Measurements from ENCODE around the gene DTNB. TPM values are rescaled to one million over a fixed set of nuclear protein-coding genes. Genes with fewer than 3 reads are reported as not detected.

DTNB gene
- total RNA-seq, 4 donors from 2014 or later, result 12.4 to 28.8 (median 14.9) TPM

DNA sequence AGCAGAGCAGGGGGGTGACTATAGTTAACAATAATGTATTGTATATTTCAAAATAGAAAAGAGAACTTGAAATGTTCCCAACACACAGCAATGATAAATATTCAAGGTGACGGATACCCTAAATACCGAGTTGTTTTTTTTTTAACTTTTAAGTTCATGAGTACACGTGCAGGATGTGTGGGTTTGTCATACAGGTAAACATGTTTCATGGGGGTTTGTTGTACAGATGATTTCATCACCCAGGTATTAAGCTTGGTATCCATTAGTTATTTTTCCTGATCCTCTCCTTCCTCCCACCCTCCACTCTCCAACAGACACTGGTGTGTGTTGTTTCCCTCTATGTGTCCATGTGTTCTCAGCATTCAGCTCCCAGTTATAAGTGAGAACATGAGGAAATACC lies 167.2 kb downstream of the DTNB start:
- no peaks in the 10 kb centered on the region for H3K36me3 ChIP-seq
- DNase-seq, result no peak
- TF ChIP-seq CTCF (IDR thresholded peaks at IDR 0.05) (no peak), POLR2A (IDR thresholded peaks at IDR 0.05) (no peak)
- H3K4me1 ChIP-seq, result no peaks in the 10 kb centered on the region
- no peak overlapping the region for H3K27ac ChIP-seq
- no peaks in the 10 kb centered on the region for H3K27me3 ChIP-seq
- H3K4me3 ChIP-seq, result no peak overlapping the region
- intact Hi-C loops (cut with DNase I; ENCODE audit: low total_unique reads), result no loop called here
- no peaks in the 10 kb centered on the region for H3K9me3 ChIP-seq

GRCh38 chr2:25505622-25506021 lies 167.8 kb downstream of the DTNB start:
- Histone ChIP-seq H3K27me3 (no peaks in the 10 kb centered on the region), H3K4me3 (no peak overlapping the region), H3K4me1 (no peaks in the 10 kb centered on the region), H3K27ac (no peak overlapping the region), H3K9me3 (no peaks in the 10 kb centered on the region), H3K36me3 (no peaks in the 10 kb centered on the region)
- DNase-seq, result no peak
- intact Hi-C loops (cut with DNase I; ENCODE audit: low total_unique reads), result no loop called here
- TF ChIP-seq POLR2A (IDR thresholded peaks at IDR 0.05) (no peak), CTCF (IDR thresholded peaks at IDR 0.05) (no peak)

DNA sequence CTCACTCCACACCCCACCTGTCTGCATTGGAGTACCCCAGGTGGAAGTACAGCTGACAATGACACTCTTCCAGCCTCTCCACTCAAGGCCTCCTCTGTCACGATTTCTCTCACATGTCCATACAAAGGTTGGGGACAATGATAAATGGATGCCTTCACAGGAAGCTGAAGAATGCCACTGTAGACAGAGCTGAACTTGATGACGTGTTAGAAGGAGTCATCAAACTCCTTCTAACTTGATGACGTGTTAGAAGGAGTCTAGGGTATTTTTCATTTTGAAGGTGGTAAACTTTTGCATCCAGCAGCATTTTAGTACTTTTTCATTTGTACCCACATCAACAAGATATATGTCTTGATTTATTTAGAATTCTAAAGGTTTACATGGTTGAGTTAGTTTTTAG lies 168.2 kb downstream of the DTNB start:
- Histone ChIP-seq H3K9me3 (no peaks in the 10 kb centered on the region), H3K27me3 (no peaks in the 10 kb centered on the region), H3K4me1 (no peaks in the 10 kb centered on the region), H3K36me3 (no peaks in the 10 kb centered on the region), H3K4me3 (no peak overlapping the region), H3K27ac (no peak overlapping the region)
- intact Hi-C loops (cut with DNase I; ENCODE audit: low total_unique reads), result no loop called here
- DNase-seq, result no peak
- TF ChIP-seq POLR2A (IDR thresholded peaks at IDR 0.05) (no peak), CTCF (IDR thresholded peaks at IDR 0.05) (no peak)

DNA sequence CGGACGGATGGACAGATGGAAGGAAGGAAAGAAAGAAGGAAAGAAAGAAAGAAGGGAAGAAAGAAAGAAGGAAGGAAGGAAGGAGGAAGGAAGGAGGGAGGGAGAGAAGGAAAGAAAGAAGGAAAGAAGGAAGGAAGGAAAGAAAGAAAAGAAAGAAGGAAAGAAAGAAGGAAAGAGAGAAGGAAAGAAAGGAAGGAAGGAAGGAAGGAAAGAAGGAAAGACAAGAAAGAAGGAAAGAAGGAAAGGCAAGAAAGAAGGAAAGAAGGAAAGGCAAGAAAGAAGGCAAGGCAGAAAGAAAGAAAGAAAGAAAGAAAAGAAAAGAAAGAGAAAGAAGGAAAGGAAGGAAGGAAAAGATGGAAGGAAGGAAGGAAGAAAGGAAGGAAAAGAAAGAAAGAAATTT lies 169.1 kb downstream of the DTNB start:
- no peak for TF ChIP-seq CTCF (IDR thresholded peaks at IDR 0.05)
- TF ChIP-seq POLR2A (IDR thresholded peaks at IDR 0.05), result no peak
- no peaks in the 10 kb centered on the region for H3K36me3 ChIP-seq
- no peak for DNase-seq
- H3K4me1 ChIP-seq, result no peaks in the 10 kb centered on the region
- H3K9me3 ChIP-seq, result no peaks in the 10 kb centered on the region
- H3K27ac ChIP-seq, result no peak overlapping the region
- intact Hi-C loops (cut with DNase I; ENCODE audit: low total_unique reads), result no loop called here
- no peaks in the 10 kb centered on the region for H3K27me3 ChIP-seq
- H3K4me3 ChIP-seq, result no peak overlapping the region

DNA sequence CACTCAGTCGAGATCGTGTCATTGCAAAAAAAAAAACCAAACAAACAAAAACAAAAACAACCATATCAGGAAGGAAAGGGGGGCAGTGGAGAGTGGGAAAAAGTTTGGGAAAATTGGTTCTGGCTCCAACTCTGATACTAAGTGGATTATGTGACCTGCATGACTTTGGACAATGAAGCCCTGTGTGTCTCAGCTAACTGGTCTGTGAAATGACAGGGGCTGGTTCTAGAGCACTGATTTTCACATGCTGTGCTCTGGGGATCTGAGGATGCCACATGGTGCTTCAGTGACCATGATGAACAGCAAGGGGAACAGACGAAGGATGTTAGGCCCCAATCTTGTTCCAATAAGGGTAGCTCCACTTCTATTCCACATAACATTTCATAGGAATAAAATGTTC lies 174.2 kb downstream of the DTNB start:
- no peaks in the 10 kb centered on the region for H3K27me3 ChIP-seq
- H3K4me3 ChIP-seq, result no peak overlapping the region
- intact Hi-C loops (cut with DNase I; ENCODE audit: low total_unique reads), result no loop called here
- no peak for DNase-seq
- no peak for TF ChIP-seq POLR2A (IDR thresholded peaks at IDR 0.05)
- no peak for TF ChIP-seq CTCF (IDR thresholded peaks at IDR 0.05)
- H3K27ac ChIP-seq, result no peak overlapping the region
- H3K9me3 ChIP-seq, result no peaks in the 10 kb centered on the region
- no peaks in the 10 kb centered on the region for H3K36me3 ChIP-seq
- H3K4me1 ChIP-seq, result no peaks in the 10 kb centered on the region

Measured in uterus (tissue), 4 donors.